Liver (tissue), 3 donors: Measurements from ENCODE around the gene POFUT2.

ENCODE experiments used
- FOXA1 ChIP-seq: IDR thresholded peaks from 2 replicates; pipeline ENCODE4 v1.6.1; 2016; ENCODE audit warnings: antibody characterized with exemption
- GABPA ChIP-seq, 2 donors: IDR thresholded peaks in 1 of 2; conservative IDR thresholded peaks in 1 of 2; 2 replicates each; pipeline ENCODE4 v1.6.1; 2016; ENCODE audit warnings: antibody characterized with exemption in 2 of 2, mild to moderate bottlenecking in 1 of 2, moderate library complexity in 1 of 2
- RAD21 ChIP-seq, 2 donors: IDR thresholded peaks; 2 replicates each; pipeline ENCODE4 v1.6.1; 2016; ENCODE audit warnings: antibody characterized with exemption in 2 of 2, mild to moderate bottlenecking in 2 of 2
- SP1 ChIP-seq: IDR thresholded peaks from 2 replicates; pipeline ENCODE4 v1.6.1; 2018; ENCODE audit warnings: antibody characterized with exemption, mild to moderate bottlenecking
- TAF1 ChIP-seq: conservative IDR thresholded peaks from 2 replicates; pipeline ENCODE4 v1.6.1; 2016; ENCODE audit warnings: antibody characterized with exemption, mild to moderate bottlenecking
- TF ChIP-seq, protein P1 (sequence below): fragments of 150-350 bp; IDR thresholded peaks from 2 replicates; pipeline ENCODE4 v1.5.1; 2017; ENCODE audit warnings: improper control_type of control experiment, low read depth, low read length; ENCODE audit not compliant: missing input control
- TF ChIP-seq, protein P2 (sequence below): IDR thresholded peaks from 2 replicates; pipeline ENCODE4 v1.6.1; 2016; ENCODE audit warnings: antibody characterized with exemption, mild to moderate bottlenecking
- TF ChIP-seq, protein P3 (sequence below): IDR thresholded peaks from 2 replicates; pipeline ENCODE4 v1.6.1; 2016; ENCODE audit warnings: antibody characterized with exemption
- donor health status: healthy.
- donor health status: healthy.

DNA sequence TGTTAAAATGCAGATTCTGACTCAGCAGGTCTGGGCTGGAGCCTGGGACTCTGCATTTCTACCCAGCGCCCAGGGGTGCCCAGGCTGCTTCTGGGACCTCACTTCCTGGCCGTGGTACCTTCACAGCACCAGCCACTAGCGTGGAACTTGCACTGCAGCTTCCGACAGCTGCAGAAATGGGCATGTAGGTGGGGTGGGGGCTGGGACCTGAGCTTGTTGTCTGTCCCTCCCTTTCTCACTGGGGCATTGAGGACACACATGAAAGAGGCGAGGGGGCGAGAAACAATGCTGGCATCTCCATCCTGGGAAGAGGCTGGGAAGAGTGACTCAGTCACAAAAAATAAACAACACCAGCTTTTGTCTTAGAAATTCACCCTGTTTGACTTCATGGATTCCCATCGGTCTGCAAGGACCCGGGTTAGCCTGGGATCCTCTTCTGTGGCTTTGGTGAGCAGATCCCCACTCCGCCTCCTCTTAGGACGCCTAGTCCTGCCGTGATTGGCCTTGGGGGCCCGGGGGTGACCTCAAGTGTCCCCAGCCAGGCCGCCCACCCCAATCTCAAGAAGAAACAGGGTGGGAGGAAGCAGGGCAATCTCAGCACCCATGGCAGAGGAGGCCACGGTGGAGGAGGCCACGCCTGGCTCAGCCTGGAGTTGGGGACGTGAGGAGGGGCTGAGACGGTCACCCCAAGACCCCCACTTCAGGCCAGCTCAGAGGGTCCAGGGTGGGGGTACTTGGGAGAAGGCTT lies 29.9 kb upstream of the POFUT2 start:
- TF ChIP-seq RAD21 (IDR thresholded peaks at IDR 0.05) (no peak), SP1 (no peak), GABPA (IDR thresholded peaks at IDR 0.05 in 1 of 2, conservative IDR thresholded peaks at IDR 0.05 in 1 of 2) (no peak), TAF1 (no peak), FOXA1 (no peak)
- TF ChIP-seq, protein P1, sequence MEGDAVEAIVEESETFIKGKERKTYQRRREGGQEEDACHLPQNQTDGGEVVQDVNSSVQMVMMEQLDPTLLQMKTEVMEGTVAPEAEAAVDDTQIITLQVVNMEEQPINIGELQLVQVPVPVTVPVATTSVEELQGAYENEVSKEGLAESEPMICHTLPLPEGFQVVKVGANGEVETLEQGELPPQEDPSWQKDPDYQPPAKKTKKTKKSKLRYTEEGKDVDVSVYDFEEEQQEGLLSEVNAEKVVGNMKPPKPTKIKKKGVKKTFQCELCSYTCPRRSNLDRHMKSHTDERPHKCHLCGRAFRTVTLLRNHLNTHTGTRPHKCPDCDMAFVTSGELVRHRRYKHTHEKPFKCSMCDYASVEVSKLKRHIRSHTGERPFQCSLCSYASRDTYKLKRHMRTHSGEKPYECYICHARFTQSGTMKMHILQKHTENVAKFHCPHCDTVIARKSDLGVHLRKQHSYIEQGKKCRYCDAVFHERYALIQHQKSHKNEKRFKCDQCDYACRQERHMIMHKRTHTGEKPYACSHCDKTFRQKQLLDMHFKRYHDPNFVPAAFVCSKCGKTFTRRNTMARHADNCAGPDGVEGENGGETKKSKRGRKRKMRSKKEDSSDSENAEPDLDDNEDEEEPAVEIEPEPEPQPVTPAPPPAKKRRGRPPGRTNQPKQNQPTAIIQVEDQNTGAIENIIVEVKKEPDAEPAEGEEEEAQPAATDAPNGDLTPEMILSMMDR, result no peak
- TF ChIP-seq, protein P2, sequence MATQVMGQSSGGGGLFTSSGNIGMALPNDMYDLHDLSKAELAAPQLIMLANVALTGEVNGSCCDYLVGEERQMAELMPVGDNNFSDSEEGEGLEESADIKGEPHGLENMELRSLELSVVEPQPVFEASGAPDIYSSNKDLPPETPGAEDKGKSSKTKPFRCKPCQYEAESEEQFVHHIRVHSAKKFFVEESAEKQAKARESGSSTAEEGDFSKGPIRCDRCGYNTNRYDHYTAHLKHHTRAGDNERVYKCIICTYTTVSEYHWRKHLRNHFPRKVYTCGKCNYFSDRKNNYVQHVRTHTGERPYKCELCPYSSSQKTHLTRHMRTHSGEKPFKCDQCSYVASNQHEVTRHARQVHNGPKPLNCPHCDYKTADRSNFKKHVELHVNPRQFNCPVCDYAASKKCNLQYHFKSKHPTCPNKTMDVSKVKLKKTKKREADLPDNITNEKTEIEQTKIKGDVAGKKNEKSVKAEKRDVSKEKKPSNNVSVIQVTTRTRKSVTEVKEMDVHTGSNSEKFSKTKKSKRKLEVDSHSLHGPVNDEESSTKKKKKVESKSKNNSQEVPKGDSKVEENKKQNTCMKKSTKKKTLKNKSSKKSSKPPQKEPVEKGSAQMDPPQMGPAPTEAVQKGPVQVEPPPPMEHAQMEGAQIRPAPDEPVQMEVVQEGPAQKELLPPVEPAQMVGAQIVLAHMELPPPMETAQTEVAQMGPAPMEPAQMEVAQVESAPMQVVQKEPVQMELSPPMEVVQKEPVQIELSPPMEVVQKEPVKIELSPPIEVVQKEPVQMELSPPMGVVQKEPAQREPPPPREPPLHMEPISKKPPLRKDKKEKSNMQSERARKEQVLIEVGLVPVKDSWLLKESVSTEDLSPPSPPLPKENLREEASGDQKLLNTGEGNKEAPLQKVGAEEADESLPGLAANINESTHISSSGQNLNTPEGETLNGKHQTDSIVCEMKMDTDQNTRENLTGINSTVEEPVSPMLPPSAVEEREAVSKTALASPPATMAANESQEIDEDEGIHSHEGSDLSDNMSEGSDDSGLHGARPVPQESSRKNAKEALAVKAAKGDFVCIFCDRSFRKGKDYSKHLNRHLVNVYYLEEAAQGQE, result no peak
- TF ChIP-seq, protein P3, sequence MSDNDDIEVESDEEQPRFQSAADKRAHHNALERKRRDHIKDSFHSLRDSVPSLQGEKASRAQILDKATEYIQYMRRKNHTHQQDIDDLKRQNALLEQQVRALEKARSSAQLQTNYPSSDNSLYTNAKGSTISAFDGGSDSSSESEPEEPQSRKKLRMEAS, result no peak
